Astrocyte (in vitro differentiated cells and primary cell): Measurements from ENCODE around the gene ZC3H18. TPM values are rescaled to one million over a fixed set of nuclear protein-coding genes. Genes with fewer than 3 reads are reported as not detected.
"Not testable (repeated sequence)": the region's sequence is repeated elsewhere in the genome, so short reads cannot be mapped to it uniquely, and the experiment has no call there.

Experiments used
- DNase-seq: peaks from one replicate; pipeline ENCODE4 v3.0.0-alpha.2; 2010; ENCODE audit warnings: low read depth
- FAIRE-seq: peaks from 2 replicates; lab custom pipeline; 2011; peaks lifted over from hg19 to GRCh38; lab: Jason Lieb, UNC
- H2AFZ ChIP-seq: 2 replicates; pipeline ENCODE4 v1.6.0; 2012; ENCODE audit warnings: low read depth, low read length, inconsistent platforms
- H3K27ac ChIP-seq: 2 replicates; pipeline ENCODE4 v1.5.1; 2011; ENCODE audit warnings: low read depth, low read length, inconsistent platforms
- H3K27me3 ChIP-seq: 2 replicates; pipeline ENCODE4 v1.6.0; 2011; ENCODE audit warnings: low read length, inconsistent platforms; ENCODE audit not compliant: insufficient read depth
- H3K36me3 ChIP-seq: 2 replicates; pipeline ENCODE4 v1.5.1; 2011; ENCODE audit warnings: low read length, inconsistent platforms; ENCODE audit not compliant: insufficient read depth
- H3K4me1 ChIP-seq: 2 replicates; pipeline ENCODE4 v1.5.1; 2011; ENCODE audit warnings: low read length, inconsistent platforms; ENCODE audit not compliant: insufficient read depth
- H3K4me2 ChIP-seq: 2 replicates; pipeline ENCODE4 v1.6.0; 2012; ENCODE audit warnings: low read length, inconsistent platforms
- H3K4me3 ChIP-seq: 2 replicates; pipeline ENCODE4 v1.5.1; 2011; ENCODE audit warnings: low read depth, mild to moderate bottlenecking, low read length, inconsistent platforms; ENCODE audit not compliant: insufficient read depth
- H3K79me2 ChIP-seq: 2 replicates; pipeline ENCODE4 v1.6.0; 2012; ENCODE audit warnings: mild to moderate bottlenecking, low read length, inconsistent platforms; ENCODE audit not compliant: insufficient read depth
- H3K9ac ChIP-seq: 2 replicates; pipeline ENCODE4 v1.6.0; 2012; ENCODE audit warnings: mild to moderate bottlenecking, low read length, inconsistent platforms
- H3K9me3 ChIP-seq: 2 replicates; pipeline ENCODE4 v1.5.1; 2012; ENCODE audit warnings: low read depth, mild to moderate bottlenecking, low read length, inconsistent platforms; ENCODE audit not compliant: insufficient read depth
- H4K20me1 ChIP-seq: 2 replicates; pipeline ENCODE4 v1.6.0; 2012; ENCODE audit warnings: low read length, inconsistent platforms; ENCODE audit not compliant: insufficient read depth
- H3K27ac Mint-ChIP-seq: one replicate; pipeline ENCODE4 v1.8.0; 2021; ENCODE audit warnings: mild to moderate bottlenecking, mixed read lengths; ENCODE audit not compliant: unreplicated experiment
- H3K27me3 Mint-ChIP-seq: one replicate; pipeline ENCODE4 v1.8.0; 2021; ENCODE audit warnings: low read depth, mixed read lengths; ENCODE audit not compliant: unreplicated experiment
- H3K36me3 Mint-ChIP-seq: one replicate; pipeline ENCODE4 v1.8.0; 2021; ENCODE audit warnings: low read depth, mixed read lengths; ENCODE audit not compliant: unreplicated experiment
- H3K4me1 Mint-ChIP-seq: one replicate; pipeline ENCODE4 v1.8.0; 2021; ENCODE audit warnings: low read depth, mixed read lengths; ENCODE audit not compliant: unreplicated experiment
- H3K4me3 Mint-ChIP-seq: one replicate; pipeline ENCODE4 v1.8.0; 2021; ENCODE audit warnings: mild to moderate bottlenecking, moderate library complexity, mixed read lengths; ENCODE audit not compliant: unreplicated experiment
- H3K9me3 Mint-ChIP-seq: one replicate; pipeline ENCODE4 v1.8.0; 2021; ENCODE audit warnings: mild to moderate bottlenecking, mixed read lengths; ENCODE audit not compliant: unreplicated experiment
- CTCF ChIP-seq: IDR thresholded peaks from 2 replicates; pipeline ENCODE4 v1.5.1; 2011; ENCODE audit warnings: low read depth, mild to moderate bottlenecking, inconsistent platforms, low read length, moderate library complexity; ENCODE audit not compliant: insufficient read depth
- EZH2 ChIP-seq: IDR thresholded peaks from 2 replicates; pipeline ENCODE4 v1.6.1; 2012; ENCODE audit warnings: mild to moderate bottlenecking, low read length, inconsistent platforms; ENCODE audit not compliant: insufficient read depth
- total RNA-seq: library from RNA; stranded (reverse); gene quantifications from 2 replicates; pipeline ENCODE4 v1.2.1, GENCODE V29; 2021

The ZC3H18 gene
- total RNA-seq, 1 donor from 2014 or later: 32.8 TPM

- FAIRE-seq (no peak), DNase-seq (no peak)
- no peak overlapping the region for H2AFZ ChIP-seq
Measured at GRCh38 chr16:88606148-88606757, 36.0 kb downstream of the ZC3H18 start.

GRCh38 chr16:88608076-88608475 lies 37.9 kb downstream of the ZC3H18 start:
- Mint-ChIP-seq H3K4me3 (no peak overlapping the region), H3K4me1 (no peaks in the 10 kb centered on the region), H3K27ac (no peak overlapping the region), H3K9me3 (no peaks in the 10 kb centered on the region), H3K27me3 (peaks cover 3% of the 10 kb centered on the region), H3K36me3 (peaks cover 19% of the 10 kb centered on the region)
- no peaks in the 10 kb centered on the region for H3K4me1 ChIP-seq
- no peak overlapping the region for H3K27ac ChIP-seq
- no peak for FAIRE-seq
- H3K9ac ChIP-seq: no peak overlapping the region
- no peaks in the 10 kb centered on the region for H3K9me3 ChIP-seq
- H4K20me1 ChIP-seq: peaks cover 53% of the 10 kb centered on the region
- no peak overlapping the region for H3K4me3 ChIP-seq
- no peak overlapping the region for H2AFZ ChIP-seq
- no peak for TF ChIP-seq EZH2
- no peak for TF ChIP-seq CTCF
- H3K79me2 ChIP-seq: peaks cover 7% of the 10 kb centered on the region
- DNase-seq: no peak
- no peaks in the 10 kb centered on the region for H3K27me3 ChIP-seq
- peaks cover 11% of the 10 kb centered on the region for H3K36me3 ChIP-seq
- H3K4me2 ChIP-seq: no peak overlapping the region

More at GRCh38 chr16:88606148-88606757, 36.0 kb downstream of the ZC3H18 start:
- Histone ChIP-seq H3K4me2 (no peak overlapping the region), H4K20me1 (peaks cover 55% of the 10 kb centered on the region), H3K36me3 (peaks cover 21% of the 10 kb centered on the region), H3K9me3 (no peaks in the 10 kb centered on the region), H3K4me3 (no peak overlapping the region), H3K79me2 (peaks cover 11% of the 10 kb centered on the region), H3K9ac (no peak overlapping the region), H3K27me3 (no peaks in the 10 kb centered on the region), H3K4me1 (no peaks in the 10 kb centered on the region), H3K27ac (no peak overlapping the region)
- Mint-ChIP-seq H3K9me3 (no peaks in the 10 kb centered on the region), H3K36me3 (peaks cover 28% of the 10 kb centered on the region), H3K27ac (no peak overlapping the region), H3K27me3 (peaks cover 3% of the 10 kb centered on the region), H3K4me1 (no peaks in the 10 kb centered on the region), H3K4me3 (no peak overlapping the region)
- TF ChIP-seq EZH2: no peak
- TF ChIP-seq CTCF: no peak

GRCh38 chr16:88609426-88609825 lies 39.2 kb downstream of the ZC3H18 start:
- not testable (repeated sequence) for H3K4me2 ChIP-seq, H3K4me3 ChIP-seq, H3K4me1 Mint-ChIP-seq, DNase-seq, H3K4me1 ChIP-seq, H3K9me3 Mint-ChIP-seq, FAIRE-seq, H3K27ac Mint-ChIP-seq, H3K9ac ChIP-seq, H3K9me3 ChIP-seq, H3K79me2 ChIP-seq, H2AFZ ChIP-seq, H3K27ac ChIP-seq, H3K4me3 Mint-ChIP-seq, H3K27me3 ChIP-seq, H3K27me3 Mint-ChIP-seq
- H4K20me1 ChIP-seq: peaks cover 66% of the 10 kb centered on the region
- peaks cover 18% of the 10 kb centered on the region for H3K36me3 Mint-ChIP-seq
- peaks cover 11% of the 10 kb centered on the region for H3K36me3 ChIP-seq
